CD14-positive monocyte (primary cell): ENCODE data around the gene KRT1. TPM values are rescaled to one million over a fixed set of nuclear protein-coding genes. Genes with fewer than 3 reads are reported as not detected.

ENCODE experiments used
- DNase-seq, 3 donors: peaks; one replicate each; pipeline ENCODE4 v3.0.0-alpha.2; 2011 to 2022
- H2AFZ ChIP-seq: 2 replicates; pipeline ENCODE4 v1.6.0; 2012; ENCODE audit warnings: mild to moderate bottlenecking, low read depth, low read length, inconsistent platforms; ENCODE audit not compliant: insufficient read depth, poor library complexity, severe bottlenecking
- H3K27ac ChIP-seq, 2 donors: 1 replicate in 1 of 2; 2 replicates in 1 of 2; pipeline ENCODE4 v1.5.1; 2012 to 2013; ENCODE audit warnings: low read length in 2 of 2, control low read depth in 1 of 2, inconsistent platforms in 1 of 2, low read depth in 1 of 2, mild to moderate bottlenecking in 1 of 2
- H3K27me3 ChIP-seq, 2 donors: one replicate each; pipeline versions ENCODE4 v1.6.0 to v1.6.1; 2011 to 2013; ENCODE audit warnings: low read length in 2 of 2; ENCODE audit not compliant: control insufficient read depth in 2 of 2, insufficient read depth in 2 of 2
- H3K36me3 ChIP-seq, 2 donors: replicated peaks in 1 of 2; 1 replicate in 1 of 2; 2 replicates in 1 of 2; pipeline versions ENCODE4 v1.5.1 to v1.6.1; 2012 to 2013; ENCODE audit warnings: low read length in 2 of 2, control low read depth in 1 of 2, inconsistent platforms in 1 of 2, mild to moderate bottlenecking in 1 of 2; ENCODE audit not compliant: insufficient read depth in 2 of 2, control insufficient read depth in 1 of 2
- H3K4me1 ChIP-seq, 2 donors: 1 replicate in 1 of 2; 2 replicates in 1 of 2; pipeline versions ENCODE4 v1.5.1 to v1.6.1; 2012 to 2013; ENCODE audit warnings: low read length in 2 of 2, control low read depth in 1 of 2, inconsistent platforms in 1 of 2, mild to moderate bottlenecking in 1 of 2, moderate library complexity in 1 of 2; ENCODE audit not compliant: insufficient read depth in 2 of 2, control insufficient read depth in 1 of 2
- H3K4me2 ChIP-seq: replicated peaks from 2 replicates; pipeline ENCODE3; 2012; ENCODE audit warnings: low read length, moderate library complexity, mild to moderate bottlenecking; ENCODE audit not compliant: poor library complexity, severe bottlenecking; ENCODE audit errors: extremely low read depth
- H3K4me3 ChIP-seq, 3 experiments: fragments of 200-600 bp in 1 of 3; sonication (generic) in 1 of 3; replicated peaks in 1 of 3; 1 replicate in 2 of 3; 2 replicates in 1 of 3; pipeline ENCODE4 v1.5.1; 2011 to 2013; ENCODE audit warnings: low read length in 3 of 3, mild to moderate bottlenecking in 3 of 3, control low read depth in 2 of 3, low read depth in 2 of 3, inconsistent platforms in 1 of 3, moderate library complexity in 1 of 3
- H3K79me2 ChIP-seq: 2 replicates; pipeline ENCODE4 v1.6.0; 2012; ENCODE audit warnings: mild to moderate bottlenecking, control low read depth, inconsistent platforms, low read length, moderate library complexity; ENCODE audit not compliant: insufficient read depth
- H3K9ac ChIP-seq: 2 replicates; pipeline ENCODE4 v1.6.0; 2017; ENCODE audit warnings: low read length, mild to moderate bottlenecking; ENCODE audit not compliant: insufficient read depth, poor library complexity, severe bottlenecking
- H3K9me3 ChIP-seq, 2 donors: replicated peaks in 1 of 2; 1 replicate in 1 of 2; 2 replicates in 1 of 2; pipeline versions ENCODE4 v1.5.1 to v1.6.1; 2012 to 2013; ENCODE audit warnings: low read length in 2 of 2, control low read depth in 1 of 2; ENCODE audit not compliant: control insufficient read depth in 1 of 2, insufficient read depth in 1 of 2
- H4K20me1 ChIP-seq: 2 replicates; pipeline ENCODE4 v1.6.0; 2012; ENCODE audit warnings: mild to moderate bottlenecking, low read length, control low read depth, moderate library complexity; ENCODE audit not compliant: insufficient read depth
- H3K27ac Mint-ChIP-seq, 7 donors: one replicate each; pipeline ENCODE4 v1.8.0; 2020; ENCODE audit warnings: mild to moderate bottlenecking in 7 of 7, mixed read lengths in 7 of 7, moderate library complexity in 6 of 7, inconsistent platforms in 2 of 7
- H3K27me3 Mint-ChIP-seq, 3 donors: one replicate each; pipeline ENCODE4 v1.8.0; 2021 to 2022; ENCODE audit warnings: low read depth in 3 of 3, mild to moderate bottlenecking in 3 of 3, mixed read lengths in 3 of 3, moderate library complexity in 3 of 3, inconsistent platforms in 1 of 3
- H3K36me3 Mint-ChIP-seq, 2 donors: one replicate each; pipeline ENCODE4 v1.8.0; 2020; ENCODE audit warnings: mixed read lengths in 2 of 2, inconsistent platforms in 1 of 2, mild to moderate bottlenecking in 1 of 2
- H3K4me1 Mint-ChIP-seq: one replicate; pipeline ENCODE4 v1.8.0; 2020; ENCODE audit warnings: mild to moderate bottlenecking, mixed read lengths
- H3K4me3 Mint-ChIP-seq, 2 donors: one replicate each; pipeline ENCODE4 v1.8.0; 2020; ENCODE audit warnings: mild to moderate bottlenecking in 2 of 2, mixed read lengths in 2 of 2, moderate library complexity in 1 of 2
- H3K9me3 Mint-ChIP-seq, 7 donors: one replicate each; pipeline ENCODE4 v1.8.0; 2020 to 2022; ENCODE audit warnings: mixed read lengths in 7 of 7, mild to moderate bottlenecking in 6 of 7, moderate library complexity in 6 of 7, inconsistent platforms in 2 of 7
- WGBS: methylation state at CpG from one replicate; pipeline ENCODE4 v1.1.5; 2013; ENCODE audit warnings: missing lambda C conversion rate; ENCODE audit not compliant: insufficient coverage; 5-methylcytosine and 5-hydroxymethylcytosine counted together
- intact Hi-C, 2 donors: fragments of 100-400 bp; cut with micrococcal nuclease; formaldehyde crosslinking; loops; one replicate each; pipeline versions ENCODE4 v1.15.0 to v1.15.1; 2023
- polyA plus RNA-seq, 3 donors: library from polyadenylated mRNA; depleted of rRNA in 1 of 3; unstranded in 2 of 3; stranded (reverse) in 1 of 3; fragments of 300-500 nt in 2 of 3; fragments of >200 nt in 1 of 3; fragmentation: Illumina TruSeq in 2 of 3; gene quantifications; 1 replicate in 2 of 3; 2 replicates in 1 of 3; pipeline ENCODE4 v1.2.3, GENCODE V29; 2012 to 2021
- TF ChIP-seq, protein P1 (sequence below): fragments of 200-600 bp; IDR thresholded peaks from one replicate; pipeline ENCODE4 v1.8.0; 2022; ENCODE audit warnings: antibody characterized with exemption, mild to moderate bottlenecking

The KRT1 gene
- polyA plus RNA-seq, 3 donors = not detected

DNA sequence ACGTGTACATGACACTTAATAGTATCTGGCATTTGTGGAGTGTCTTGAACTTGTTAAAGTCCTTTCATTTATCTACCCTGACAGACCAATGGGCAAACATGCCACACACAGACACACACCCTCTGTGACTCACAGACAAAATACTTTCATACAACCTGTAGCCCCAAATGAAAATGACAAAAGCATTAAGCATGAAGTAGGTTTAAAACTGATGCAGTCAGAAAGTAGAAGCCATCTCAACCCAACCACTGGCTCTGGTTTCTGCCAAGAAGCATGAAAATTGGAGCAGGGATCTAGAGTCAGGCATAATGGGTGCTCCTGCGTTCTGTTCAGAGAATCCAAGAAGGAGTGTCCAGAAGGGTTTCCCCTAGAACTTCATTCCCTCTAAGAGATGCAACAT lies 46.2 kb upstream of the KRT1 start:
- intact Hi-C loops = no loop called here
- Histone ChIP-seq H3K36me3 (no peaks in the 10 kb centered on the region), H3K79me2 (no peaks in the 10 kb centered on the region), H3K9ac (no peak overlapping the region), H3K4me3 (no peak overlapping the region), H3K27me3 (peaks cover 0 to 3% of the 10 kb centered on the region in 2 donors), H3K27ac (no peak overlapping the region), H3K4me1 (no peaks in the 10 kb centered on the region), H3K9me3 (no peaks in the 10 kb centered on the region), H3K4me2 (no peak overlapping the region), H2AFZ (no peak overlapping the region), H4K20me1 (no peaks in the 10 kb centered on the region)
- Mint-ChIP-seq H3K27ac (no peak overlapping the region), H3K36me3 (no peaks in the 10 kb centered on the region), H3K27me3 (peaks cover 2 to 7% (median 5%) of the 10 kb centered on the region in 3 donors), H3K4me3 (no peak overlapping the region), H3K4me1 (peaks cover 5% of the 10 kb centered on the region), H3K9me3 (peaks cover 0 to 2% (median 0%) of the 10 kb centered on the region in 7 donors)
- no CpG with 5 or more reads among the region's 2 CpGs for WGBS
- TF ChIP-seq, protein P1, sequence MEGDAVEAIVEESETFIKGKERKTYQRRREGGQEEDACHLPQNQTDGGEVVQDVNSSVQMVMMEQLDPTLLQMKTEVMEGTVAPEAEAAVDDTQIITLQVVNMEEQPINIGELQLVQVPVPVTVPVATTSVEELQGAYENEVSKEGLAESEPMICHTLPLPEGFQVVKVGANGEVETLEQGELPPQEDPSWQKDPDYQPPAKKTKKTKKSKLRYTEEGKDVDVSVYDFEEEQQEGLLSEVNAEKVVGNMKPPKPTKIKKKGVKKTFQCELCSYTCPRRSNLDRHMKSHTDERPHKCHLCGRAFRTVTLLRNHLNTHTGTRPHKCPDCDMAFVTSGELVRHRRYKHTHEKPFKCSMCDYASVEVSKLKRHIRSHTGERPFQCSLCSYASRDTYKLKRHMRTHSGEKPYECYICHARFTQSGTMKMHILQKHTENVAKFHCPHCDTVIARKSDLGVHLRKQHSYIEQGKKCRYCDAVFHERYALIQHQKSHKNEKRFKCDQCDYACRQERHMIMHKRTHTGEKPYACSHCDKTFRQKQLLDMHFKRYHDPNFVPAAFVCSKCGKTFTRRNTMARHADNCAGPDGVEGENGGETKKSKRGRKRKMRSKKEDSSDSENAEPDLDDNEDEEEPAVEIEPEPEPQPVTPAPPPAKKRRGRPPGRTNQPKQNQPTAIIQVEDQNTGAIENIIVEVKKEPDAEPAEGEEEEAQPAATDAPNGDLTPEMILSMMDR = no peak
- no peak for DNase-seq

DNA sequence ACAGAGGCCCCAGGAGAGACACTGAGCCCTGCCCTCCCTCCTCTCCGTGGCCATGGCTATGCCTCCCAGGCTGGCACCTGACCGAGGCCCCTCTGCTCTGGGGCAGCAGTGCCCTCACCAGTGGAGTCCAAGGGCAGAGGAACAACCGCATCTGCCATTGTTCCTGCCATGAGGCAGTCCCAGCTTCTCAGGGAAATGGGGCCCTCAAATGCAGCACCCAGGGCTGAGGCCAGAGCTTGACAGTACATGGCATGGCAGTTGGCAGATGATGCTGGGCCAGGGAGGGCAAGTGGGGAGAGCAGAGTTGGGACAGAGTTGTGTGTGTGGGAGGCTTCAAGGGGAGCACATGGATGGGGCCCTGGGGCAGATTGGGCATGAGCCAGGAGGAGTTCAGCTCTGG lies 44.2 kb upstream of the KRT1 start:
- Mint-ChIP-seq H3K9me3 (peaks cover 0 to 2% (median 0%) of the 10 kb centered on the region in 7 donors), H3K36me3 (no peaks in the 10 kb centered on the region), H3K27ac (no peak overlapping the region), H3K4me1 (peaks cover 5% of the 10 kb centered on the region), H3K4me3 (no peak overlapping the region), H3K27me3 (peaks cover 2 to 8% (median 7%) of the 10 kb centered on the region in 3 donors)
- H3K4me1 ChIP-seq = no peaks in the 10 kb centered on the region
- H3K36me3 ChIP-seq = no peaks in the 10 kb centered on the region
- peaks cover 0 to 3% of the 10 kb centered on the region in 2 donors for H3K27me3 ChIP-seq
- no peak overlapping the region for H2AFZ ChIP-seq
- H3K27ac ChIP-seq = no peak overlapping the region
- H3K4me3 ChIP-seq = no peak overlapping the region
- TF ChIP-seq, protein P1 = no peak
- 80% methylated on average over 1 of the region's 3 CpGs for WGBS
- no peak overlapping the region for H3K4me2 ChIP-seq
- no peak overlapping the region for H3K9ac ChIP-seq
- no peak for DNase-seq
- intact Hi-C loops = no loop called here
- H3K9me3 ChIP-seq = no peaks in the 10 kb centered on the region
- no peaks in the 10 kb centered on the region for H4K20me1 ChIP-seq
- H3K79me2 ChIP-seq = no peaks in the 10 kb centered on the region
